Erythroblast (primary cell): ENCODE measurements around the gene GPN2.

ENCODE experiments used
- GATA1 ChIP-seq: IDR thresholded peaks from 2 replicates; pipeline ENCODE4 v1.6.1; 2011; ENCODE audit warnings: low read depth, mild to moderate bottlenecking, control low read depth, low read length, moderate library complexity
- POLR2A ChIP-seq: IDR thresholded peaks from 2 replicates; pipeline ENCODE4 v1.6.1; 2011; ENCODE audit warnings: mild to moderate bottlenecking, low read length

DNA sequence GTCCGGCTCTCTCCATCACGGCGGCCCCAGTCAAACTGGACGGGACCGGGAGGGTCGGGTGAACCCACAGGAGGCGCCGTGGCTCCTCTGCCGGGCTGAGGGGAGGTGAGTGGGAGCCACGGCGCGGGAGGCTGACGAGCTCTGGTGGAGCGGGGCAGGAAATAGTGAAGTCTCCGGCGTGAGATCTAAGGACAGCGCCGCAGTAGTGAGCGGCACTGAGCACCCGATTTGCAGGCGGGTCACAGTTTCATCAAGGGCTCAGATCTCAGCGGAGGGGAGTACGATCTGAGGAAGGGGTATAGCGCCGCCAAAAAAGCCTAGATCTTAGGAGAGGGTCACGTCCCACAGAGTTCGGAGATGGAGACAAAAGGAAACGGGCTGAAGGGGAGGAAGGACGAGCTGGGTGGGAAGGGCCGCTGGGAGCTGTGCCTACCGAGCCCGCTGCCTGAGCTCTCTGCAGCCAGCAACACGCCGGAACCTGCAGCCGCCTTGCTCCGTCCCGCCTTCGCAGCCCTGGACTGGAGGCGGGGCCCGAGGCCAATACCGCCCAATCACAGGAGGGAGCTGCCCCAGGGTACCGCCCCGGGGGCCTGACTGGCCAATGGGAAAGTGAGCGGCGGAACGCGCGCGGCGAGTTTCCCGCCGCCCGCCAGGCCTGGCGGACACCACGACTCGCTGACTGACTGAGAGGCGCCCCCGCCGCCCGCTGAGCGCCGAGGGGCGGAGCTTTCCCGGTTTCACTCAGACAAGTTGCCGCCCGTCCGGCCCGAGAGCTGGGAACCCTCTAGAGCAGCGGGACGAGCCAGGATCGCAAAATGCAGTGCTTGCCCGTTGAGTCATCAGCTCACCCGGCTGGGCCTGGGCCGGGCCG, 25.2 kb downstream of the GPN2 start:
- TF ChIP-seq POLR2A (peak; percentile 91), GATA1 (no peak)
